HG03442 (cell line): ENCODE measurements around the gene FRA10AC1.
"Not testable (repeated sequence)": the region's sequence is repeated elsewhere in the genome, so short reads cannot be mapped to it uniquely, and the experiment has no call there.

Experiments
- ATAC-seq: cut with Tn5 transposase; IDR thresholded peaks from one replicate; pipeline ENCODE4 v1.9.1; 2021; ENCODE audit warnings: mild to moderate bottlenecking, moderate library complexity; ENCODE audit not compliant: unreplicated experiment

The FRA10AC1 gene

DNA sequence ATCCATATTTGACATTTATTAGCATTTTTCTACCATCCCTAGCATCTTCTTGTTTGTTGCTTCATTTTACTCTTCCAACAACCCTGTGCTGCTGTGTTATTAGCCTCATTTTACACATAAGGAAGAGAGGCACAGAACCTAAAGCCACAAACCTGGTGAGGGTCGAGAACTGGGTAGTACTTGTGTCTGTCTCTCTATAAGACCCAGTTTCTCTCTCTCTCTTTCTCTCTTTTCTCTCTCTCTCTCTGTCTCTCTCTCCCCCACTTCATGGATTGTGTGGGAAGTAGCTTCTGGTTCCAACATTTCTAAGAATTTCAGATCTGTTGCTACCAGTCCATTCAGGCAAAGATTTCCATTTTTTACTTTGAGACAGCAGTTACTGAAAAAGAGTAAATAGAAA is 1.4 kb upstream of the FRA10AC1 start:
- ATAC-seq, result no peak

DNA sequence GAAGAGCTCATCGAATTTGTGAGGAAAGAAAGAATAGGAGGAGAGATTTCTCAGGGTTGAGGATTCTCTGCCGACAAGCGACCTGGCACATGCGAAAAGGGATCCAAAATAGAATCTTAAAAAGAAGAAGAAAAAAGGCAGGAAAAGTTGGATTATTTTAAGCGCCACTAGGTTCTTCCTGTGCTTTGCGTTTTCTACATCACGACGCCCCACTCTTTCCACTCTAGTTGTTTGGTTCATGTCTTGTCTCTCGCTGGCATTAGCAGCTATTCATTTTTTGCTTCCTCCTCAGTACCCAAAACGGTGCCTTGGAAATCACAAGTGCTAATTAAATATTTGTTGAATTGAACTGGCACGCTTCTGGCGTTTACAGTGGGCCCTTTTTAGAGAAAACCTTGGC is 674 bp upstream of the FRA10AC1 start:
- ATAC-seq, result no peak

DNA sequence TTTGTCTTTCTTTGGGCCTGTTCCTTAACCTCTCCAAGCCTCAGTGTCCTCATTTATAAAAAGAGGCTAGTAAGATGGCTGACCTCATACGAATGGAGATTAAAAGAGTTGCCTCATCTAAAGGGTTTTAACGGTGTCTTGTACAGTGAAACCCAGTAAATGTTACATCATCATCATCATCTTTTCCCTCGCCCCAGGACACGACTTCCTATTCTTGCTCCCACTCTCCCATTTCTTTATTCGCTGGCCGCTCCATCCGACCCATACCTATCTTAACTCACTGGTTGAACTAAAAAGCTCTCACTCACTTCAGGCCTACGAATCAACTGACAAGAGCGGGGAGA is 554 bp downstream of the FRA10AC1 start:
- ATAC-seq, result peak; percentile 14

DNA sequence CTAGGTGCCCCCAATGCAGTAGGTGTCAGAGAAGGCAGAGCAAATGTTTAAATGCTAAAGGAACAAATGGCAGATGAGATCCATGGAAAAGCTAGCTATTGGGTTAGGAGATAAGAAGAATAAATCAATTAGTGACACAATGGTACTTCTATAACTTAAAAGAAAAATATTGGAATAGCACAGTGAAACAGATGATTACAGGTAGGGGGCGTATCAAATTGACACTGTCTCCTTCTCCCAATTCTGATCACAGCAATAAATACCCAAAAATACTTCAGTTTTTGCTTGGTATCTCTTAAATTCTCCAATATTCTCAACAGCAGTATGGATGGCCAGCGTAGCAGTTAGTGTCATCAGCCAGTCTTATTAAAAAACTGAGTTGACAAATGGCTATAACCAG is 5.2 kb downstream of the FRA10AC1 start:
- no peak for ATAC-seq

DNA sequence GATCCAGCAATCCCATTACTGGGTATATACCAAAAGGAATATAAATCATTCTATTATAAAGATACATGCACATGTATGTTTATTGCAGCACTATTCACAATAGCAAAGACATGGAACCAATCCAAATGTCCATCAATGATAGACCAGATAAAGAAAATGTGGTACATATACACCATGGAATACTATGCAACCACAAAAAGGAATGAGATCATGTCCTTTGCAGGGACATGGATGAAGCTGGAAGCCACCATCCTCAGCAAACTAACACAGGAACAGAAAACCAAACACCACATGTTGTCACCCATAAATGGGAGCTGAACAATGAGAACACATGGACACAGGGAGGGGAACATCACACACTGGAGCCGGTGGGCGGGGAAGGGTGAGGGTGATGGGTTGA is 5.8 kb downstream of the FRA10AC1 start:
- ATAC-seq, result not testable (repeated sequence)

DNA sequence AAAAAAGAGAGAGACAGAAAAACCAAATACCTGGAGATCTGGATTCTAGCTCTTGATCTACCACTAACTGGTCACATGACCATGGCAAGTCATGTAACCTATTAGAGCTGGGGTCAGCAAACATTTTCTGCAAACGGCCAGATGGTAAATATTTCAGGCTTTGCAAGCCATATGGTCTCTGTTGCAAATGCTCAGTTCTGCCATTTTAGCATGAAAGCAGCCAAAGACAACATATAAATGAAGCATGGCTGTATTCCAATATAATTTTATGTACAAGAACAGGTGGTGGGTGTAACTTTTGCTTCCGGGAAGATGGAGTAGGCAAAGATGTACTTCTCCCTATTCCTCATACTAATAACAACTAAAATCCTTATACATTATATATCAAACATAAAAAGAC is 6.7 kb downstream of the FRA10AC1 start:
- no peak for ATAC-seq

DNA sequence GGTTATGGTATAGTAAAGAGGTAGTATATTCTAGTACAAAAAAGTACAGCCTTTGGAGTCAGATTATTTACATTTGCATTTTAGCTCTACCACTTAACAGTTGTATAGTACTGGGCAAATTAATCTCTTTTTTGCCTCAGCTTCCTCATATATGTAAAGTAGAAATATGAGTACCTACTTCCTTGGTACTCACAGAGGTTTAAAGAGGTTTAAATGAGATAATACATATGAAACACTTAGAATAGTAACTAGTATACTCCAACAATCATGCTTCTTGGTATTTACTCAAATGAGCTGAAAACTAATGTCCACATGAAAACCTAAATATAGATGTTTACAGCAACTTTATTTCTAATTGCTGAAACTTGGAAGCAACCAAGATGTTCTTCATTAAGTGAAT is 14.7 kb downstream of the FRA10AC1 start:
- no peak for ATAC-seq

DNA sequence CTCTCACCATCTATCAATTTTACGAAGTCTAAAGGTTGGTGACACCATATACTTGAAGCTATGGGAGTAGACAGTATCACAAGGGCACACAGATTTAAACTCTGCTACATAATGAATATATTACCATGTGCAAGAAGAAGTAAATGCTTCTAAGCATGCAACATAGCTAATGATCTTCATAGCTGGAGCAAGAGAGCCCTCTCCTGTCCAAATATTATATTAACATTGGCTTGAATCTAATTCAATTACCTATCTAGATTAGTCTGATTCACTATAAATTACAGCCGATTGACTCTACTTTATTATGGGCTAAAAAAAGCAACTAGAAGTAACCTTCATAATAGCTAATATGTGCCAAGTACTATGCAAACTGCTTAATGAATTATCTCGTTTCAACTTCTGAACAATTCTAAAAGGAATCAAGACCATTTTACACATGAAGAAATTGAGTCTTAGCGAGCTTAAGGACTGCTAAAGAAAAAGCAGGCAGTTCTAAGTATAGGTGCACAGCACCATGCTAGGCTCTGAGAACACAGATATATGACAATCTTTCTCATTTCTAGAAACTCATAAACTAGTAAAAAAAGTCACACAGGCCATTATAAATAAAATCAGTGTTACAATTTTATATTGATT is 21.9 kb downstream of the FRA10AC1 start:
- no peak for ATAC-seq

DNA sequence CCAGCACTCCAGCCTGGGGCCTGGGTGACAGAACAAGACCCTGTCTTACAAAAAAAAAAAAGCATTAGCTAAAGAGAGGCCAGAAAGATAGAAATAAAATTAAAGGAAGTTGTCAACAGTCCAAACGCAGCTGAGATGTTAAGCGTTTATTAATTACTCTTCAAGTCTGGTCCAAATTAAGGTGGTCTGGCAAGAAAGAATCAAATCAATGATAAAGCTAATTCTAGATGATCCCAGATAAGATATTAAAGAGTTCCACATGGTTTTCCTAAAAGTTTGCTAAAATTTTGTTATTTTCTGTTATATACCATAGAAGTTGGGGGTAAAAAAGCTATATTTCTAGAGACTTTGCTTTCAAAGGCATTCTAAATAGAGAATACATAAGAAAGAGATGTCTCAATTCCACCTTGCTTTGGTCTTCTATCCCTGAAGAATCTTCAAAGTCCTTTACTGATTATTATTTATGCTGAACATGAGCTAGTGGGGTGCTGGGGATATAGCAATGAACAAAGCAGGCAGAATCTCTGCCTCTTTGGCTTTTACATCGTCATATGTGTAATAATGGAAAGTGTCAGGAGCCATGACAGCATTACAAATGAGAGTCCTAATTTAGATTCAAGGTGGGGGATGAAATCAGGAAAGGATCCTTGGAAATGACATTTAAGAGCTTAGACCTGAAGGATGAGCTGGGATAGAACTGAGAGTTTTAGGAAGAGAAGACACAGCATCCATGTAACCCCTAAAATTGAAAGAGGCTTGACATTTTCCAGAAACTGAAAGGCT is 23.4 kb downstream of the FRA10AC1 start:
- no peak for ATAC-seq

DNA sequence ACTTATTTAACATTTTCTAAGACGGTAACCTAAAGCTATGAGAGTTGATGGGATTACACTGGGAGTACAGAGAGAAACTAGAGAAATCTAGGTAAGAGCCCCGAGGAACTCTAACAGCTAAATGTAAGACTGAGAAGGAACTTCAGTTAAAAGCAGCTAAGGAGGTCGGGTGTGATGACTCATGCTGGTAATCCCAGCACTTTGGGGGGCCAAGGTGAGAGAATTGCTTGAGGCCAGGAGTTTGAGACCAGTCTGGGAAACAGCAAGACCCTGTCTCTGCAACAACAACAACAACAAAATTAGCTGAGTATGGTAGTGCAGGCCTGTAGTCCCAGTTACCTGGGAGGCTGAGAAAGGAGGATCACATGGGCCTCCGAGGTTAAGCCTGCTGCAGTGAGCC is 24.0 kb downstream of the FRA10AC1 start:
- ATAC-seq, result no peak

DNA sequence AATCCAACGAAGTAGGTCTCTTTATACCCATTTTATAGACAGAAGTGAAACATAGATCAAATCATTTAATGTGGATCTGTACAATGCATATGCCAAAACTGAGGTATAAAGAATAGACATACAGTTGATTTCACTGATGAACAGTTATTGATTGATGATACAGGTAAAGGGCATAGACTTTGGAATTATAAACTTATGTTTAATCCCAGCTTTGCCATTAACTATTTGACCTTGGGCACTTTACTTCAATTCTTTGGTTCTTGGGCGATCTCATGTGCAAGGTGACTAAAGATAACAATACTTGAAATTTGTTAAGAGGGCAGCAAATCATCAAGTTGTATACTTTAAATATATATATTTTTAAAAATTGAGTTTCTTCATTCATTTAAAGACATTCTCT is 28.6 kb downstream of the FRA10AC1 start:
- no peak for ATAC-seq

DNA sequence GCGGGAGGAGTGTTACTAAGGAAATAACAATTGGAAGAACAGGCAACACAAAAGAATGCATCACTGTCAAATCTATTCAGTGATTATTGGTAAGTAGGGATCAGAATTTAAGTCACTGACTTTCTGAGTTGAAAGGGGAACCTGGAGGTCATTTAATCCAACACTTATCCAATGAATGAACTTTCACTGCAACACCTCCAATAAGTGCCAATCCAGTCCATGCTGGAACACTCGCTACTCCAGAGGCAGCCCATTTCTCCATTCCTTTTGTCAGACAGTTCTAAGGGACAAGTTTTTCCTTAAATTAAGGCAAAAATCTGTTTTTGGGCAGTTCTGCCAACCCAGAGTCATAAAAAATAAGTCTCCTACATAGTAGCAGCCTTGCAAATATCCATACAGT is 29.5 kb downstream of the FRA10AC1 start:
- no peak for ATAC-seq

DNA sequence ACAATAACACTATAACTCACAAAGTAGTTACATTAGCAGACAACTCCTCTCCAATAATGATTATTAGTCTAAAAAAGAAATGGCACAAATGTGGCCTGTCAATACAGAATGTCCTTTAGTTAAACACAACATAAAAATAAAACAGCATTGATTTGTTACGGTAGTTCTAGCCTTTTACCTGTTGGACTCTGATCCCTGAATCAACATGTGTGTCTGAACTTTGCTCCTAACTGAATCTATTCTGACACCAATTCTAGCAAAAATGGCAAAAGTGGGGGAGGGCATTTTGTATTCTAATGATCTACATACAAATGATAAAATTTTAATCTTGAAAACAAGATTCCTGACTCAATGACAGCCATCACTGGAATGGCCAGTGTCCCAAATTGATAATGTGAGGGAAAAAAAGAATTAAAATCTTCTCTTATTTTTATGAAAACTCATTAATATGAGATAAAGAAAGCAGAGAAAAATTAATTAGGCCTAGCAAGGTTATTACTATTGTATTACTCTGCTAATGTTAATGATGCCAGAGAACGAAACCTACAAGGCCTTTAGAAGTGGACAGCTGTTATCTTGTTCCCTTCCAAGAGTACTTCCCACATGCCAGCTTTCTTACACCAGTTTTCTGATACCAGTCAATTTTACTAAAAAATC is 30.2 kb downstream of the FRA10AC1 start:
- no peak for ATAC-seq

DNA sequence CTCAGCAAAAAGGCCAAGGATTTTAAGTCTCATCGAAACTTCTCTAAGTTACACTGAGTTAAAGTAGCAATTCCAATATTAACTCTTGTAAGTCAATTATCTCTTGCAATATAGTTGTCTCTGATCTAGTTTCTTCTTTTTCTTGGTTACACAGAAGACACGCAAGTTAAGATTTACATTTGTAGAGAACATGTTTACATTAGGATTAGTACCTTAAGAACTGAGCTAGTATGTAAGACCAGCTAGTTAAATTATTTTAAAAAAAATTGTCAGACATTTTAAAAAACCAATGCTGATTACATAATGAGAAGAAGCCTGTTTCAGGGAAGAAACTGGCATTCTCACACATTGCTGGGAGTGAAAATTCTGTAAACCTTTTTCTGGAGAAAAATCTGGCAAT is 31.4 kb downstream of the FRA10AC1 start:
- ATAC-seq, result no peak

DNA sequence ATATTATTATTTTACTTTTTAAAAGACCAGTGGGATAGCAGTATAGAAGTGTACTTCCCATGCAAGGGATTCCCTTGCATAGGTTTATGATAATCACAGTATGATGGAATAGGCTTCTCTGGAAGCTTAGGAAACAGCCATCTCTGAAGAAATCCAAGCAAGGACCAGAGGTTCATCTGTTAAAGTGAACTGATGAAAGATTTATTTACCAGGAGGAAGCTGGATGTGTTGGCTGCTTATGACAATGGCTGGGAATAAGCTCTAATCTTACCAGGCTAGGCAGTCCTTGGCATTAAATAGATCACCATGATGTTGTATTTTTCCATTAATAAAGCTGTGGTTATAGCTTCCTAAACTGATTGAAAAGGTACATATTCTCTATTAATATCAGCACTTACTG is 32.0 kb downstream of the FRA10AC1 start:
- no peak for ATAC-seq

DNA sequence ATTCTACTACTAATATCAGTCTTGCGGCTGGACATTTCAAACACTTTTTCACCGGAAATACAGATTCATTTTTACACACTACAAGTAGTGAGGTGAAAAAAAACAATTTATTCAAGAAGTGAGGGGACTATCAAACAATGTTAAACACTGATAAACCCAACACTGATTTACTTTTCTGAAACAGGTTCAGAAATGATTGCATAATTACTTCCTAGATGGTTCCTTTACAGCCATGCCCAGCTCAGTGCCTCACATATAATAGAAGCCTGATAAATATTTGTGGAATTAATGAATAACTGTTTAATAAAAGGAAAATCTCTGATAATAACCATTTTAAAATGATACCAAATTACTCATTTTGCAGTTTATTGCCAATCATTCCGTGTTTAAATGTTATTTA is 34.6 kb downstream of the FRA10AC1 start:
- no peak for ATAC-seq

DNA sequence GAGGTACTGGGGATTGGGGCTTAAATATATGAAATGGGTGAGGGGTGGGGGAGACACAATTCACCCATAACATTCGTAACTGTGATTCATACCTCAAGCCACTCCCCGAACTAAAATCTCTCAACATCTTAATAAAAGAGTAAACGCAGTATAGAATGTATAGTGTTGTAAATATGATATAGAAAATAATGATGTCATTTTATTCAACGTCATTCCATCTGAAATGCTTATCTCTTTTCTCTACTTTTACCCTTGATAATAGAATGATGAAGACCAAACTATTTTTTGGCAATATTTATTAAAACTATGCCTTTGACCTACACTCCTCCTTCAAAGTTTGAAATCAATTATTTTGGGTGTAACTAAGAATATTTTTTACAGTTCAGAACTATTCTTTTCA is 36.4 kb downstream of the FRA10AC1 start:
- no peak for ATAC-seq

DNA sequence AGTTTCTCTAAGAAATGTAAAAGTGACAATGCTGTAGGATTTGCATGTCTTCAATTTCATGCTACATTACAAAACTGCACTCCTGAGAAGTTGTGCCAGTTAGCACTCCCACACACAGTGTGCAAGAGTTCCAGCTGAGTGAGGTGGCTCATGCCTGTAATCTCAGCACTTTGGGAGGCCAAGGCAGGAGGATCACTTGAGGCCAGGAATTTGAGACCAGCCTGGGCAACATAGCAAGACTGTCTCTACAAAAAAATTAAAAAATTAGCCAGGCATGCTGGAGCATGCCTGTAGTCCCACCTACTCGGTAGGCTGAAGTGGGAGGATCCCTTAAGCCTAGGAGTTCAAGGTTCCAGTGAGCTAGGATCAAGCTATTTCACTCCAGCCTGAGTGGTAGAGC is 44.6 kb downstream of the FRA10AC1 start:
- ATAC-seq, result no peak

DNA sequence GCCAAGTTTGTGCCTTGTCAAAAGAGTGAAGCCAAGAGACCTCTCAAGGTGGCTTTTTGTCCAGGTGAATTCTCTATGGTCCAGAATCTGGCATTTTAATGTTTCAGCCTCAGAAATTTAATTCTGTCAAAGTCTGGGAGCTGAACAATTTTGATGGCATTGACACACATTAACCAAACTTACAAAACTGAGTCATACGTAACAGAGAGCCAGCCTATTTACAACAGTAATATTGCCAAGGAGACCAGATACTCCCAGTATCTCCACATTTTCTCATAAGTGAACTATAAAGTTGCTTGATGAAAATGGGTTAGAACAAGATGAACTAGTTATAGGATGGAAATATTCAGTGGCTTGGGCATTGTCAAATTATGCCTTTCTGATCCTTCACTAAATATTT is 46.2 kb downstream of the FRA10AC1 start:
- no peak for ATAC-seq

DNA sequence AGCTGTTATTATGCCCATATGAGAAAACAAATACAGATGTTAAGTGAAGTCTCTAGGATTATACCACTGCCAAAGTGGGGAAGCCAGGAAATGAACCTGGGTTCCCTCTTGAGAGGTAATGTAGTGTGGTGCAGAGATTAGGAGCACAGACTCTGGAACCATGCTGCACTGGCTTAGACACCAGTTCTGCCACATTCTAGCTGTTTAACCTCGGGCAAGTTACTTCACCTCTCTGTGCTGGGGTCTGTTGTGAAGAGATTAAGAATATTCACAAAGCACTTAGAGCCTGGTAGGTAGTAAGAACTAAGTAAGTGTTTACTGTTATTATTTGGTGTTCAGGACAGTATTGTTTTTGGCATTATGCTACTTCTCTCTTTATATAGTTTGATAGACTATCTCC is 48.2 kb downstream of the FRA10AC1 start:
- no peak for ATAC-seq

DNA sequence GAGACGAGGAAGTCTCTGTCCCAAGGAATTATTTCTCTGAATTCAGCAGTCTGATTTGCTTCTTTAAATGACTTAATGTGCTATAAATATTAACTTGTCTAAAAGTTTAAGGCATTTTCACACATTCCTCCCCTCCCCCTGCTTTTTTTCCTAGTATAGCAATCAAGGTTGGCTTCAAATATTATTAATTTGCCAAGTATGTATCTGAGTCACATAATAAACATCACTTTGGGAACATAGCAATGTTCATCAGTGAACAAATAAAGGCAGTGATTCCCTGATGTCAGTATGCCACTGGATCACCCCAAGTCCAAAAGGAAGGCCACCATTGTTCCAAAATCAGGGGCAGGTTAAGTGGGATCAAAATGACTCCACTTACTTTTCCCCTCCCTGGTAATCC is 49.5 kb downstream of the FRA10AC1 start:
- ATAC-seq, result no peak

DNA sequence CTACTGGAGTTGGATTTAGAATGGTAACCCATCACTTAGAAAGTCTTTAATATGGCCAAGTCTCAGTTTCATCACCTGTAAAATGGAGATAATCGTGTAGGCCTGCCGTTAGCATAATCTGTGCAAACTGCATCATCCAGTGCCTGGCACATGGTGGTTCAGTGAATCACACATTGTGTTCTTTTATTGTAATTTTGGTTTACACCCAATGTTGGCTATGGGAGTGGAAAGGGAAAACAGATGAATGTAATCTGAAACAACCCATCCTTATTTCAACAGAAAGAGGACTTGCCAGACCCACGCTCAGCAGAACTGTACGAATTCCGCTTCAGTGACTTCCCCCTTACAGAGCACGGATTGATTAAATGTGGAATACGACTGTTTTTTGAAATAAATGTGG is 62.6 kb downstream of the FRA10AC1 start:
- no peak for ATAC-seq
